Raji (cell line): ENCODE data around the gene DNAH1.

Experiments
- POLR2A ChIP-seq: IDR thresholded peaks from 2 replicates; pipeline ENCODE4 v1.6.1; 2011; ENCODE audit warnings: low read depth, low read length, control low read depth; ENCODE audit not compliant: insufficient read depth

The DNAH1 gene

DNA sequence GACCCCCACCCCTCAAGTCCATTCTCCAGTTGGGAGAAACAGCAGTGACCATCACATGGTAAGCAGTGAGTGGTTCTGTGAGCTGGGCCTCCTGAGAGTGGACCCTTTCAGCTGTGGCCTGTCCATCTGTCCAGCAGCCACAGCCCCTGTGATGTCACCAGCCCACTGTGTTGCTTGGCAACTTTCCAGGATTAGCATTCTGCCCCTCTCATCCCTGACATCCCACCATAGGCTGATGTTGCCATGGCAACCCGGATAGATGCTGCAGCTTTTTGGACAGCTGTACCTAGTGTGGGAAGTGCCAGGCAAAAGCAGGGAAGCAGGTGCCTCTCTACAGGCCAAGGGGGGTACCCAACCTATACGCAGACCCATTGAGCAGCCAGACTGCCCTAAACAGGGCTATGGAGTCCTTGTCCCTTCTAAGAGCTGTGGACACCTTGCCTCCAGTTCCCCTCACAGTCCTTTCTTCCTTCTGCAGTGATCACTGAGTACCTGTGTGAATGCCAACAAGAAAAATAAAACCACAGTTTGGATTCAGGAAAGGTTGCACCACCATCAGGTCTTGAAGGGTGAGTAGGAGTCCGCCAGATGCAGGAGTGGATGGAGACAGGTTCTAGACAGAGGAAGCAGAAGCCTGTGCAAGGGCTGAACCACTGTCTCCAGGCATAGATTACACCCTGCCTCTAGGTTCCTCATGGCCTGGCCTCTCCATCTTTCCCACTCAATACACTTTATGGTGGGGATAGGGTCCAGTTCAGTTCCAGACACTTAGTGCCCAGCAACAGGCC is at the start of gene DNAH1:
TSS of gene DNAH1 (plus strand) at position 343 of the 788 bp plus-strand sequence. CDS start 6,124 bp downstream, outside the sequence.
- no peak for TF ChIP-seq POLR2A

- no peak for TF ChIP-seq POLR2A
Measured at GRCh38 chr3:52268036-52268435, 48.1 kb upstream of the DNAH1 start.

DNA sequence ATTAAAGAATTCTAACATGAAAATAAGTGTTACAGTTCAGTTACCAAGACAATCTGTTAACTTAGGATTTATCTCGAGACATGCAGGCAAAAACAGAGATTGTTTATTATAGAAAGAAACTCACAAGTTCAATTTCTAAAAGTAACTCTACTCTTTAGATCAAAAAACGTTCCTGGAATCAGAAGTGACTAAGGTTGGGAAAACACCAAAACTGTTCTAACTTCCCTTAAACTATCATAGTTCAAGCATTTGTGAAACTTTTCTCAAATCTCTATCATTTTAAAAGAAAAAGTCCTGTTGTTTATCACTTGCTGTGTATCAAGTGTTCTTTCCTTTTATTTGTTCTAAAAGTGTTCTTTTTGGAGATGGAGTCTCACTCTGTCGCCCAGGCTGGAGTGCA is 46.3 kb upstream of the DNAH1 start:
- no peak for TF ChIP-seq POLR2A

- TF ChIP-seq POLR2A = no peak
Measured at GRCh38 chr3:52270252-52270754, 45.8 kb upstream of the DNAH1 start.

DNA sequence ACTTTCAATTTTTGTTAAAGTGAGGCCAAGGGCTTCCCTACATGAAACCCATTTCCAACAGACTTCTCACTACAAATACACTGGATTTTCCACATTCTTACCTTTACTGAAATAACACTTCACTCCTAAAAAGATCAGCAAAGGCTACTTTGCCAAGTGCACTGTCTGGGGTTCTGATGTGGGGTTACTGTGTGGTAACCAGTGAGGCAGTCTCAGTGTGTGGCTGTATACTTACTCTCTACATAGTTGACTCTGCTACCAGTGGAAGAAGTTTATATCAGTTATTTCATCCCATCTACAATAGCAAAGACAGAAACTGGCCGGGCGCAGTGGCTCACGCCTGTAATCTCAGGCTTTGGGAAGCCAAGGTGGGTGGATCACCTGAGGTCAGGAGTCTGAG is 43.3 kb upstream of the DNAH1 start:
- TF ChIP-seq POLR2A = no peak

DNA sequence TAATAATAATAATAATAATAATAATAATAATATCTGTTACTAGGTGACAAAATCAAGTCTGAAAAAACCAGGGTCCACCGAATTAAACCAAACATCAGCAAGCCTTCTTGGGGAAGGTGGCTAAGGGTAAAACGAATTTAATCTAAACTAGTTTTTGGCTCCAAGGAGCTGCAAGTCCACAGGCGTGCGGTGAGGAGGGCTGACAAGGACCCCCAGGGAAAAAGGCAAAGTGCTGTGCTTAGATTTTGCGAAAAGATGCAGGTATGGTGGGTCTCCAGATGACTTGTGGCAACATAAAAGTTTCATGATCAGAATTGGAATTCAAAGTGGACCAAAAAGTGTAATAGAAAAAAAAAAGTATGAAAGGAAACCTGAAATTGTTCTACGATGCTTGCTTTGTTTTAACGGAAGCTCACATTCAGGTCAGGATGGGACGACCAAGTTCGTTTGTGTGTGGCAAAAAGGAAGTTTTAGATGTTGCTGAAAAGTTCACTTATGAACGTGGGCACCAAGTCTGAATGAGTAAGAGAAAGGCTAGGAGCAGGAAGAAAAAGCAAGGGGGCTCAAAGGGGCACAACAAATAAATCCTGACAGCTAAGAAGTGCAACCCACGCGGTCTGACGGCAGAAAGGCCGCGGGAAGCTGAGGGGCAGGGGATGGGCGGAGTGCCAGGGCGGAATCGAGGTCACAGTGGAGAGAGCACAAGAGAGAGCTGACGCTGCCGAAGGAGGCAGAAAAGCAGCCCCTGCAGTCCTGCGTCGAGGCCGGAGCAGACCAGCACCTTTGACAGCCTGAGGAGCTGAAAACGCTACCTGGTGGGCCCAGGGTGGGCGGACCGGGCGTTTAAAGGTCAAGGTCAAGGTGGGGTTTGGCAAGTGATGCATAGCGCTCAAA is 38.8 kb upstream of the DNAH1 start:
- TF ChIP-seq POLR2A = peak; percentile 79

DNA sequence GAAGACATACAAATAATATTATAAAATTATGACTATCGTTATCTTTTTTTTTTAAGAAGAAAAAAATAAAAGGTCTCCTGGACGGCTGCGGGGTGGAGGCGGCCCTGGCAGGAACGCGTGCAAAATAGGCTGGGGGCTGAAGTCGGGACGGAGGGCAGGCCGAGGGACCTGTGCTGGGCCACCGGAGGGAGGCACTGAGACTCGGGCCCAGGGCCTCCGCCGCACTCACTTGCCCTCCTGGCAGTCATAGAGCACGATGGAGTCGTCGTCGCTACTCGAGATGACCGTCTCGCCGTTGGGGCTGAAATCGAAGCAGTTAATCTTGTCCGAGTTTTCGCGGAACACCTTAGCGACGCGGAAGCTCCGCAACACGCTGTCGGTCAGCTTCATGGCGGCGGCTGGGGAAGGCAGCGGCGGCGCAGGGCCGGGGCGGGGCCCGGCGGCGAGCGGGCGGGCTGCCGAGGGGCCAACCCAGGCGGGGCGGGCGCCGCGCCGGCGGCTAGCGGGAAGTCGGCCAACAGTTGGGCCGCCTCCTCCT is 38.1 kb upstream of the DNAH1 start:
- no peak; the same call in 1 of the 2 replicates for TF ChIP-seq POLR2A

DNA sequence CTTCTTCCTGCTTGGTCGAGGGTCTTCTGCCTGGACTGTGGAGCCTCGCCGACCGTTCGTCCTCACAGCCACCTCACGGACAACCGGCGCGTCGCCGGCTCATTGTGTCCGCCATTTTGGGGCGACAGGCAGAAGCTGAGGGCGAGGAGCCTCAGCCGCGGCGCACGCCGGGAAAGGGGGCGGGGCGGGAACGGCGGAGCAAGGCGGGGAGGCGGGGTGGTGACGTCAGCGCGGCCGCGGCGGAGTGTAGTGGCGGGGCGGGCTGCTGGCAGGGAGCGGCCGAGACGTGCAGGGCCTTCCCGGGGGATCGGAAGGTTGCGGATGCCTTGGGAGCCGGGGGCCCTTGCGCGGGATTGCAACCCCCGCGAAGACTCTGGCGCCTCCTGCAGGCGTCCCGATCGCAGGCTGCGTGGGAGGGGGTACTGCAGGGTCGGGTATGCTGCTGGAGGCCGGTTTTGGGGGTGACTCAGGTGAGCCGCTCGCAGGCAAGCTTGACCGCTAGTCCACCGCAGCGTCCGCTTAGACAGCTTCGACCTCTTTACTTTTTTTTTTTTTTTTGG is 37.5 kb upstream of the DNAH1 start, which contains the start of gene WDR82:
TSS of gene WDR82 (minus strand) at position 140 of the 560 bp plus-strand sequence. CDS start 288 bp downstream, outside the sequence.
- TF ChIP-seq POLR2A = peak; percentile 97

DNA sequence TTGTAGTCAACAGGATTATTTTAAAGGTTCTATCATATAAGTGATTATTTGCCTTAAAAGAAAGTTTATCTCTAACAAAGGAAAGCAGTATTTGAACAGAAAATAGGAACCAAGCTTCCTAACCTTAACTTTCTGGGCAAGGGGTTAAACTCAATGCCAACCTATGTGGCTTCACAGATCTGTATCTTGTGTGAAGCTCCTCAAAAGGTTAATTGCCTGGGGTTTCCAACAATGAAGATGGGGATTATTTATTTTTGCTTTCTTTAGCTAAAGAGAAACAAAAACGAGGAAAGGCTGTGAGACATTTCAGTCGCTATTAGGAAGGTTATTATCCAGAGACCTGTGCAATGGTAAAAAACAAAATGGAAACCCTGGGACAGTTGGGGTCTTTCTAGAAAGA is 36.5 kb upstream of the DNAH1 start:
- TF ChIP-seq POLR2A = no peak

DNA sequence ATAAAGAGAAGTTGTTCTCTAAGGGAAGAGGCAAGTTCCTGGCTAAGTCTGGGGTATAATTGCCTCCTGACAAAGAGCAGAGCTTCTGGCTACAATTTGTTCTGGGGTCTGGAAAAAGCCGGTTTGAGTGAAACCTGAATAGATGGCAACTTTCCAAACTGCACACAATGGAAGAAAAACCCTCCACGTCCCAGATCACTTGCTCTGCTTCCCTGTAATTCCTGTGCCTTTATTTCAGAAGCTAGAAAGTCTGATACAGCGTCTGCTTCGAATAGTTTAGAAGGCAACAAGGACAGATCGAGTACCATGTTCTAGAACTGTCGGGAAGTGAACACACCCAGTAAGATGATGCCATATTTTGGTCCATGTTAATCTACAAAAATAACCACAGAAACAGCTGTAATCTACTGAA is 36.1 kb upstream of the DNAH1 start:
- TF ChIP-seq POLR2A = no peak

DNA sequence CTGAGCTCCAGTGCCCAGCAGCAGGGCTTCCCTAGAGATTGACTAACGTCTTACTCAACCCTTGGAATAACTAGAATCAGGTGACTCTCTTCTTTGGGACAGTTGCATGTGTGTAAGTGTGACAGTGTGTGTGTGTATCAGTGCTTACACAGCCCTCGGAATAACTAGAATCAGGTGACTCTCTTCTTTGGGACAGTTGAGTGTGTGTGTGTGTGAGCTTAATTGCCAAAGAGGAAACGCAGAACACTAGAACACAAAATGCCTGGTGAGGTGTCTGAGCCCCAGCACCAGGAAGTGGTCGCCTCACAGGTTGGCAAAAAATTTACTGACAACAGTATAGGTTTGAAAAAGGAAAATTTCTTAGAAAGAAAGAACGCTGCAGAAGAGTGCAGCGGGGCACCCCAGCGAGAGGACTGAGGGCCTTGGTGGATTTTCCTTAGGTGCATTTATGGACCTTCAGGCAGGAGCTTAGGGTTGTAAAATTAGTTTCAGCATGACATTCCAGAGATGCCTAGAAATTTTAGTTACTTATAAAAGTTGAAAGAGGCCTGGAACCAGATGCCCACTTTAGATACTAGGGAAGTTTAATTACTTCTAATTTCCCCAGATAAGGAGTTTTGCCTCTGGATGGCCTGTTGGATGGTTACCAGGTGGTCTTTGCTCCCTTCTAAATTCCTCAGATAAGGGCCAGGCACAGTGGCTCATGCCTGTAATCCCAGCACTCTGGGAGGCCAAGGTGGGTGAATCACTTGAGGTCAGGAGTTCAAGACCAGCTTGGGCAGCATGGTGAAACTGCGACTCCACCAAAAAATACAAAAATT is 33.9 kb upstream of the DNAH1 start:
- no peak for TF ChIP-seq POLR2A

- no peak for TF ChIP-seq POLR2A
Measured at GRCh38 chr3:52283306-52283705, 32.8 kb upstream of the DNAH1 start.

GRCh38 chr3:52286777-52287110 is 29.4 kb upstream of the DNAH1 start:
- TF ChIP-seq POLR2A = no peak

DNA sequence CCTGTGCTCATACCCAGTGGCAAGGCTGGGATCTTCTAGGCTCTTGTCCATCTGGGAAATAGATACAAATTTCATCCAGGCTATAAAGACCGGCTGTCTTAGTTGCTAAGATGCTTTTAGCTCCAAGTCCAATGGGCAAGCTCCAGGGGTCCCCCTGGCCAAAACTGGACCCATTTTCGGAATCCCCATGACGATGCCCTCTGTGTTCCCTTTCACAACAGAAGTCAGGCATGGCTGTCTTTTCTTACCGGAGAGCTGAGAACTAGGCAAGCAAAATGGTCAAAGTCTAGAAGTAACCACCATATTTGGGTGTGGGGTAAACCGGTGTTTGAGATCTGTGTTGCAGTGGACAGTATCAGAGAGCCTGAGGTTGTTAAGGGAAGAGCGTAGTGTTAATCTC is 27.4 kb upstream of the DNAH1 start:
- no peak for TF ChIP-seq POLR2A
